Measurements from ENCODE around the gene P4HA3.

The P4HA3 gene

GRCh38 chr11:74288911-74289310 lies 22.5 kb downstream of the P4HA3 start:
- no peak for TF ChIP-seq EZH2phosphoT487 (IDR thresholded peaks at IDR 0.05; ENCODE audit: low read depth)
- no peak for TF ChIP-seq CTCF (IDR thresholded peaks at IDR 0.05; ENCODE audit: low read depth, low read length)
- Histone ChIP-seq H2AFZ (ENCODE audit: low read depth, low read length) (no peak overlapping the region), H3K9ac (ENCODE audit: low read length) (no peak overlapping the region), H3K27ac (ENCODE audit: low read length) (no peak overlapping the region), H3K4me3 (ENCODE audit: low read length) (no peak overlapping the region), H4K20me1 (ENCODE audit: insufficient read depth, low read length) (no peaks in the 10 kb centered on the region), H3K4me1 (ENCODE audit: low read length) (peaks cover 14% of the 10 kb centered on the region), H3K9me3 (ENCODE audit: insufficient read depth, low read length) (no peaks in the 10 kb centered on the region), H3K36me3 (replicated peaks; ENCODE audit: low read depth, low read length) (no peaks in the 10 kb centered on the region), H3K4me2 (ENCODE audit: low read length) (no peak overlapping the region), H3K79me2 (ENCODE audit: low read length) (no peaks in the 10 kb centered on the region), H3K27me3 (ENCODE audit: low read depth, low read length) (no peaks in the 10 kb centered on the region)

GRCh38 chr11:74288161-74288560 lies 23.3 kb downstream of the P4HA3 start:
- Histone ChIP-seq H3K9ac (ENCODE audit: low read length) (no peak overlapping the region), H3K9me3 (ENCODE audit: insufficient read depth, low read length) (no peaks in the 10 kb centered on the region), H3K4me2 (ENCODE audit: low read length) (no peak overlapping the region), H3K4me1 (ENCODE audit: low read length) (peaks cover 14% of the 10 kb centered on the region), H3K79me2 (ENCODE audit: low read length) (no peaks in the 10 kb centered on the region), H4K20me1 (ENCODE audit: insufficient read depth, low read length) (no peaks in the 10 kb centered on the region), H3K4me3 (ENCODE audit: low read length) (no peak overlapping the region), H3K27ac (ENCODE audit: low read length) (no peak overlapping the region), H3K36me3 (replicated peaks; ENCODE audit: low read depth, low read length) (no peaks in the 10 kb centered on the region), H2AFZ (ENCODE audit: low read depth, low read length) (no peak overlapping the region), H3K27me3 (ENCODE audit: low read depth, low read length) (no peaks in the 10 kb centered on the region)
- no peak for TF ChIP-seq EZH2phosphoT487 (IDR thresholded peaks at IDR 0.05; ENCODE audit: low read depth)
- TF ChIP-seq CTCF (IDR thresholded peaks at IDR 0.05; ENCODE audit: low read depth, low read length): no peak

GRCh38 chr11:74284466-74284865 lies 27.0 kb downstream of the P4HA3 start:
- Histone ChIP-seq H3K4me3 (ENCODE audit: low read length) (no peak overlapping the region), H3K9me3 (ENCODE audit: insufficient read depth, low read length) (no peaks in the 10 kb centered on the region), H3K36me3 (replicated peaks; ENCODE audit: low read depth, low read length) (no peaks in the 10 kb centered on the region), H3K27me3 (ENCODE audit: low read depth, low read length) (no peaks in the 10 kb centered on the region), H3K9ac (ENCODE audit: low read length) (no peak overlapping the region), H3K4me1 (ENCODE audit: low read length) (peaks cover 14% of the 10 kb centered on the region), H2AFZ (ENCODE audit: low read depth, low read length) (no peak overlapping the region), H3K27ac (ENCODE audit: low read length) (no peak overlapping the region), H3K79me2 (ENCODE audit: low read length) (no peaks in the 10 kb centered on the region), H4K20me1 (ENCODE audit: insufficient read depth, low read length) (no peaks in the 10 kb centered on the region), H3K4me2 (ENCODE audit: low read length) (no peak overlapping the region)
- no peak for TF ChIP-seq CTCF (IDR thresholded peaks at IDR 0.05; ENCODE audit: low read depth, low read length)
- TF ChIP-seq EZH2phosphoT487 (IDR thresholded peaks at IDR 0.05; ENCODE audit: low read depth): no peak

GRCh38 chr11:74283580-74284180 lies 27.8 kb downstream of the P4HA3 start:
- no peaks in the 10 kb centered on the region for H3K36me3 ChIP-seq (replicated peaks; ENCODE audit: low read depth, low read length)
- H3K4me3 ChIP-seq (ENCODE audit: low read length): no peak overlapping the region
- H2AFZ ChIP-seq (ENCODE audit: low read depth, low read length): no peak overlapping the region
- H3K9me3 ChIP-seq (ENCODE audit: insufficient read depth, low read length): no peaks in the 10 kb centered on the region
- no peaks in the 10 kb centered on the region for H4K20me1 ChIP-seq (ENCODE audit: insufficient read depth, low read length)
- no peak overlapping the region for H3K9ac ChIP-seq (ENCODE audit: low read length)
- H3K79me2 ChIP-seq (ENCODE audit: low read length): no peaks in the 10 kb centered on the region
- H3K4me1 ChIP-seq (ENCODE audit: low read length): peaks cover 14% of the 10 kb centered on the region
- TF ChIP-seq CTCF (IDR thresholded peaks at IDR 0.05; ENCODE audit: low read depth, low read length) (no peak), EZH2phosphoT487 (IDR thresholded peaks at IDR 0.05; ENCODE audit: low read depth) (no peak)
- no peaks in the 10 kb centered on the region for H3K27me3 ChIP-seq (ENCODE audit: low read depth, low read length)
- H3K27ac ChIP-seq (ENCODE audit: low read length): no peak overlapping the region
- no peak overlapping the region for H3K4me2 ChIP-seq (ENCODE audit: low read length)

All from OCI-LY3 (cell line).